Heart right ventricle (tissue), 16 donors: ENCODE data around the gene EPN1. TPM values are rescaled to one million over a fixed set of nuclear protein-coding genes. Genes with fewer than 3 reads are reported as not detected.

Experiments
- ATAC-seq, 8 donors: fragments of 200-7000 bp; cut with Tn5 transposase; one replicate each; pipeline ENCODE4 v1.9.1; 2020; ENCODE audit warnings: mild to moderate bottlenecking in 8 of 8, moderate library complexity in 8 of 8, moderate number of reproducible peaks in 1 of 8
- DNase-seq, 2 donors: peaks; one replicate each; pipeline ENCODE4 v3.0.0-alpha.2; 2020
- H3K27ac ChIP-seq, 10 donors: fragments of 200-600 bp; sonication (generic) in 2 of 10; one replicate each; pipeline versions ENCODE4 v1.5.0 to v1.8.0; 2020 to 2022; ENCODE audit warnings: mild to moderate bottlenecking in 3 of 10
- H3K27me3 ChIP-seq, 7 donors: fragments of 200-600 bp; one replicate each; pipeline ENCODE4 v1.8.0; 2021 to 2022; ENCODE audit warnings: mild to moderate bottlenecking in 2 of 7
- H3K36me3 ChIP-seq, 9 donors: fragments of 200-600 bp; sonication (generic) in 1 of 9; one replicate each; pipeline versions ENCODE4 v1.5.0 to v1.8.0; 2020 to 2022; ENCODE audit warnings: mild to moderate bottlenecking in 2 of 9
- H3K4me1 ChIP-seq, 9 donors: fragments of 200-600 bp; sonication (generic) in 1 of 9; one replicate each; pipeline versions ENCODE4 v1.5.0 to v1.8.0; 2020 to 2022; ENCODE audit warnings: mild to moderate bottlenecking in 4 of 9
- H3K4me3 ChIP-seq, 10 donors: fragments of 200-600 bp; sonication (generic) in 2 of 10; one replicate each; pipeline versions ENCODE4 v1.5.0 to v1.8.0; 2020 to 2022; ENCODE audit warnings: mild to moderate bottlenecking in 7 of 10, moderate library complexity in 2 of 10
- H3K9me3 ChIP-seq, 11 donors: fragments of 200-600 bp in 10 of 11; sonication (generic) in 2 of 11; one replicate each; pipeline versions ENCODE4 v1.5.0 to v1.8.0; 2013 to 2022; ENCODE audit warnings: mild to moderate bottlenecking in 2 of 11, control low read depth in 1 of 11, moderate library complexity in 1 of 11
- WGBS, 2 donors: extraction: QIAGEN DNeasy Blood & Tissue Kit; methylation state at CpG; one replicate each; pipeline ENCODE4 v1.1.7; 2013; ENCODE audit warnings: inconsistent platforms in 1 of 2; 5-methylcytosine and 5-hydroxymethylcytosine counted together
- intact Hi-C, 10 donors: fragments of 100-400 bp; cut with DNase I; formaldehyde crosslinking; loops; one replicate each; pipeline versions ENCODE4 v1.11.1 to v1.14.2; 2022
- polyA plus RNA-seq, 2 donors: library from polyadenylated mRNA; stranded (reverse); fragments of 200-250 nt; gene quantifications; one replicate each; pipeline ENCODE4 v1.2.3, GENCODE V29; 2013
- total RNA-seq, 10 donors: library from RNA; stranded (reverse); fragmentation: NEBNext Ultra II Directional in 3 of 10; extraction: Animal tissue kit (Norgen Biotek cat#: 25700) in 3 of 10; gene quantifications; one replicate each; pipeline versions ENCODE4 v1.2.1 to v1.2.4, GENCODE V29; 2021 to 2023
- TF ChIP-seq, protein P1 (sequence below), 9 donors: fragments of 200-600 bp; sonication (generic) in 2 of 9; IDR thresholded peaks; one replicate each; pipeline versions ENCODE4 v1.5.0 to v1.8.0; 2021 to 2022; ENCODE audit warnings: antibody characterized with exemption in 9 of 9, mild to moderate bottlenecking in 5 of 9, moderate library complexity in 1 of 9
- donor health status: Arrhythmogenic right ventricular cardiomyopathy.
- donor health status: ischemic (EF 13 %, LVEDD 7.1; RV severe dilation, severe dysfunction).
- donor health status: healthy with polysubstance abuse.
- donor health status: DM: no; HTN: yes; CAD: no.
- donor health status: DM: no; HTN: no; CAD: no.
- donor health status: ischemic (EF 25% LVEDD 6.9; RV normal size, moderate dysfunction).
- donor health status: ischemic (EF 25% LVEDD 5.7; RV mildly dilated, moderate dysfunction).
- donor health status: healthy.
- donor health status: DM: yes; HTN: yes; CAD: no.
- donor health status: Ischemic cardiomyopathy.
- donor health status: ischemic (EF 35%, LVEDD 5.7; RV mildly dilated, moderate dysfunction).
- donor health status: nonischemic (EF 11% LVEDD 7.7; RV severe dilation, severe dysfunction).
- donor health status: DM: yes; HTN: yes; CAD: no.
- donor health status: PGD.
- donor health status: ischemic (EF 29% LVEDD 5.4; RV normal size, mild dysfunction).
- donor health status: nonischemic (EF 23%, LVEDD 6.1; RV moderate dilation, normal function).

Gene EPN1
- total and polyA plus RNA-seq, 12 donors, result 127 to 305 (median 138) TPM

GRCh38 chr19:55635334-55635717 is 39.7 kb upstream of the EPN1 start:
- ATAC-seq (peak in 3 of 8 donors; percentile 2 to 13 (median 4)), DNase-seq (no peak)
- peak overlapping the region; percentile 53 to 99 (median 97) for H3K27ac ChIP-seq
- no peaks in the 10 kb centered on the region for H3K9me3 ChIP-seq
- 7 to 8% methylated on average over 9 of the region's 9 CpGs for WGBS, 2 donors
- intact Hi-C loops, result loop anchor here in 3 of 10 donors (1.0 to 10.0 kb wide), 3 partner anchors 18 to 491 kb away; partner anchors contain the start of gene TNNT1 (in 1 of the 3)
- H3K27me3 ChIP-seq, result no peaks in the 10 kb centered on the region
- TF ChIP-seq, protein P1, sequence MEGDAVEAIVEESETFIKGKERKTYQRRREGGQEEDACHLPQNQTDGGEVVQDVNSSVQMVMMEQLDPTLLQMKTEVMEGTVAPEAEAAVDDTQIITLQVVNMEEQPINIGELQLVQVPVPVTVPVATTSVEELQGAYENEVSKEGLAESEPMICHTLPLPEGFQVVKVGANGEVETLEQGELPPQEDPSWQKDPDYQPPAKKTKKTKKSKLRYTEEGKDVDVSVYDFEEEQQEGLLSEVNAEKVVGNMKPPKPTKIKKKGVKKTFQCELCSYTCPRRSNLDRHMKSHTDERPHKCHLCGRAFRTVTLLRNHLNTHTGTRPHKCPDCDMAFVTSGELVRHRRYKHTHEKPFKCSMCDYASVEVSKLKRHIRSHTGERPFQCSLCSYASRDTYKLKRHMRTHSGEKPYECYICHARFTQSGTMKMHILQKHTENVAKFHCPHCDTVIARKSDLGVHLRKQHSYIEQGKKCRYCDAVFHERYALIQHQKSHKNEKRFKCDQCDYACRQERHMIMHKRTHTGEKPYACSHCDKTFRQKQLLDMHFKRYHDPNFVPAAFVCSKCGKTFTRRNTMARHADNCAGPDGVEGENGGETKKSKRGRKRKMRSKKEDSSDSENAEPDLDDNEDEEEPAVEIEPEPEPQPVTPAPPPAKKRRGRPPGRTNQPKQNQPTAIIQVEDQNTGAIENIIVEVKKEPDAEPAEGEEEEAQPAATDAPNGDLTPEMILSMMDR (IDR thresholded peaks at IDR 0.05), result no peak
- H3K4me1 ChIP-seq, result peaks cover 13 to 63% (median 47%) of the 10 kb centered on the region in 9 donors
- H3K36me3 ChIP-seq, result peaks cover 0 to 8% (median 0%) of the 10 kb centered on the region in 9 donors
- H3K4me3 ChIP-seq, result peak overlapping the region; percentile 57 to 100 (median 93)

GRCh38 chr19:55635856-55636440 is 39.1 kb upstream of the EPN1 start:
- H3K27me3 ChIP-seq, result no peaks in the 10 kb centered on the region
- ATAC-seq, result no peak
- H3K4me1 ChIP-seq, result peaks cover 14 to 68% (median 50%) of the 10 kb centered on the region in 9 donors
- DNase-seq, result peak in 1 of 2 donors; percentile 3
- H3K4me3 ChIP-seq, result peak overlapping the region; percentile 57 to 100 (median 93)
- H3K9me3 ChIP-seq, result no peaks in the 10 kb centered on the region
- TF ChIP-seq, protein P1 (IDR thresholded peaks at IDR 0.05), result no peak
- peak overlapping the region in 8 of 10 donors; percentile 83 to 99 (median 98) for H3K27ac ChIP-seq
- intact Hi-C loops, result loop anchor here in 3 of 10 donors (1.0 to 10.0 kb wide), 3 partner anchors 17 to 491 kb away; partner anchors contain the start of gene TNNT1 (in 1 of the 3)
- peaks cover 0 to 8% (median 0%) of the 10 kb centered on the region in 9 donors for H3K36me3 ChIP-seq
- WGBS, 2 donors, result 69 to 75% methylated on average over 7 of the region's 7 CpGs

GRCh38 chr19:55636723-55637122 is 38.3 kb upstream of the EPN1 start:
- ATAC-seq (no peak), DNase-seq (peak in 1 of 2 donors; percentile 8)
- no peaks in the 10 kb centered on the region for H3K27me3 ChIP-seq
- 85 to 95% methylated on average over 4 of the region's 4 CpGs for WGBS, 2 donors
- peaks cover 14 to 68% (median 52%) of the 10 kb centered on the region in 9 donors for H3K4me1 ChIP-seq
- intact Hi-C loops, result loop anchor here in 2 of 10 donors (10.0 kb wide), 2 partner anchors 122 to 492 kb away; partner anchors contain the start of gene TNNT1 (in 1 of the 2)
- H3K9me3 ChIP-seq, result no peaks in the 10 kb centered on the region
- H3K36me3 ChIP-seq, result peaks cover 0 to 8% (median 0%) of the 10 kb centered on the region in 9 donors
- H3K4me3 ChIP-seq, result peak overlapping the region in 2 of 10 donors; percentile 92 to 96
- TF ChIP-seq, protein P1 (IDR thresholded peaks at IDR 0.05), result no peak
- no peak overlapping the region for H3K27ac ChIP-seq

- intact Hi-C loops, result loop anchor here in 2 of 10 donors (10.0 kb wide), 2 partner anchors 123 to 493 kb away; partner anchors contain the start of gene TNNT1 (in 1 of the 2)
- Histone ChIP-seq H3K9me3 (no peaks in the 10 kb centered on the region), H3K27ac (no peak overlapping the region), H3K4me1 (peaks cover 19 to 74% (median 57%) of the 10 kb centered on the region in 9 donors), H3K36me3 (peaks cover 0 to 8% (median 0%) of the 10 kb centered on the region in 9 donors), H3K4me3 (no peak overlapping the region), H3K27me3 (no peaks in the 10 kb centered on the region)
- TF ChIP-seq, protein P1 (IDR thresholded peaks at IDR 0.05), result no peak
- peak in 1 of 2 donors; percentile 7 for DNase-seq
- ATAC-seq, result no peak
- 74 to 81% methylated on average over 11 of the region's 11 CpGs for WGBS, 2 donors
Observed at GRCh38 chr19:55637534-55637933, 37.5 kb upstream of the EPN1 start.
